ENCODE results near the gene TSPY1.
"Not testable (repeated sequence)": the region's sequence is repeated elsewhere in the genome, so short reads cannot be mapped to it uniquely, and the experiment has no call there.

Gene TSPY1

DNA sequence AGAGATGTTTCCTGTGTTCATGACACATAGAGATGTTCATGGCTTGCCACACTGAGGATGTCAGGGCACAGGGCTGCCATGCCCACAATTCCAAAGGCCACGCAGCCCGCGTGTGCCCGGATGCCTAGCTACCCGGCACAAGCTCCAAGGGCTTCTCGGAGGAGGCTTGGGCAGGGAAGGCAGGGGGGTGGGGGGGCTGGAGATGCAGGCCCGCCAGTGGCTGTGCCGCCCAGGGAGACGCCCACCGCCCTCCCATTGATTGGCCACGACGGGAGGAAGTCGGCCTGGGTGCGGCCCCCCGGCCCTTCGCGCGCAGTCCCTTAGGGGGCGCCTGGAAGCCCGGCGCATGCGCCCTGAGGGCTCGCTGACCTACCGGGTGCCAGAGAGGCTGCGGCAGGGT is at the start of gene TSPY1:
Gene TSPY1 (plus strand): TSS at position 301 of the 400 bp plus-strand sequence. CDS start 46 bp downstream, at position 347.
- not testable (repeated sequence) for DNase-seq

- not testable (repeated sequence) for DNase-seq
Observed at GRCh38 chrY:9486967-9487366, 20.2 kb downstream of the TSPY1 start, which contains the start of gene TSPY9. Gene TSPY9, plus strand, starts transcription at chrY:9487267. Its CDS starts 46 bp downstream, at chrY:9487313.

DNA sequence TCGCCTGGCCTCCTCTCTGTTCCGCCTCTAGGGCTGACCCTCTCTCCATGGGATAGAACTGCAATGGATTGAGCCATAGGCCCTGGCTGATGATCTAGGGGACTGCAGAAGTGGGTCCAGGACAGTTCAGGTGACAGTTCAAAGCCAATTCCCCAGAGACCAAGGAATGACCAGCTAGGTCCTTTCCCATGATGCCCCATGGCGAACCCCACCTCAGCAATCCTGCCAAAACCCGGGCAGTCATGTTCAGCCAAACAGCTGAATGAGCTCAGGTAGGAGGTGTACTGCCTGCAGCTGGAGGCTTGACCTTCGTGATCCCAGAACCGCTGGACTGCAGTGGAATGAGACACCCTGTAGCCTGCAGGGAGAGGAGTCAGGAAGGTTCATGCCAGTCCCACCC is 37.6 kb downstream of the TSPY1 start:
- peak in 1 of 2 donors; percentile 16 for DNase-seq

GRCh38 chrY:9516287-9516686 is 49.5 kb downstream of the TSPY1 start:
- peak in 1 of 2 donors; percentile 14 for DNase-seq
